Transverse colon (tissue), 4 donors: ENCODE measurements around the gene DACT3. TPM values are rescaled to one million over a fixed set of nuclear protein-coding genes. Genes with fewer than 3 reads are reported as not detected.

ENCODE experiments used
- DNase-seq: peaks from one replicate; pipeline ENCODE4 v3.0.0-alpha.2; 2019
- H3K27ac ChIP-seq, 4 donors: fragments of 200-600 bp; sonication (generic); 2 replicates each; pipeline ENCODE4 v1.5.1; 2016 to 2018; ENCODE audit warnings: inconsistent platforms in 4 of 4
- H3K27me3 ChIP-seq: fragments of 200-600 bp; sonication (generic); 2 replicates; pipeline ENCODE4 v1.5.1; 2017; ENCODE audit warnings: inconsistent platforms
- H3K36me3 ChIP-seq, 4 donors: fragments of 200-600 bp; sonication (generic); 2 replicates each; pipeline ENCODE4 v1.5.1; 2017 to 2019; ENCODE audit warnings: inconsistent platforms in 4 of 4
- H3K4me1 ChIP-seq, 4 donors: fragments of 200-600 bp; sonication (generic); 2 replicates each; pipeline ENCODE4 v1.5.1; 2017 to 2020; ENCODE audit warnings: inconsistent platforms in 4 of 4
- H3K4me3 ChIP-seq, 4 donors: fragments of 200-600 bp; sonication (generic); 1 replicate in 1 of 4; 2 replicates in 3 of 4; pipeline versions ENCODE4 v1.5.1 to v1.6.1; 2017 to 2019; ENCODE audit warnings: inconsistent platforms in 4 of 4
- H3K9me3 ChIP-seq, 2 donors: fragments of 200-600 bp; sonication (generic); 2 replicates each; pipeline ENCODE4 v1.5.1; 2017 to 2019; ENCODE audit warnings: inconsistent platforms in 2 of 2
- EP300 ChIP-seq: sonication (generic); formaldehyde crosslinking; IDR thresholded peaks from one replicate; pipeline ENCODE4 v1.6.1; 2017; ENCODE audit warnings: antibody characterized with exemption, low read depth
- POLR2A ChIP-seq: fragments of 450-650 bp; IDR thresholded peaks from one replicate; pipeline ENCODE4 v1.6.1; 2016; ENCODE audit warnings: antibody characterized with exemption, mild to moderate bottlenecking, moderate library complexity
- POLR2AphosphoS5 ChIP-seq, 3 donors: sonication (generic); formaldehyde crosslinking; IDR thresholded peaks; one replicate each; pipeline ENCODE4 v1.6.1; 2016; ENCODE audit warnings: antibody characterized with exemption in 3 of 3
- WGBS, 2 donors: methylation state at CpG; one replicate each; pipeline ENCODE4 v1.1.5; 2018; ENCODE audit warnings: low coverage in 1 of 2; 5-methylcytosine and 5-hydroxymethylcytosine counted together
- in situ Hi-C, 4 donors: fragments of 200-750 bp; cut with MboI; loops; one replicate each; pipeline versions ENCODE4 v1.15.0 to v1.15.1; 2017; ENCODE audit warnings: low sequenced_read_pairs in 3 of 4, low pct_ligation_motif_present in 1 of 4, low pct_unique_long_range_greater_than_20kb in 1 of 4
- intact Hi-C: fragments of 100-400 bp; cut with DNase I; formaldehyde crosslinking; loops from one replicate; pipeline ENCODE4 v1.15.1; 2023; ENCODE audit warnings: low total_unique reads
- total RNA-seq, 4 donors: library from RNA; depleted of rRNA; stranded (reverse); fragments of >200 nt; gene quantifications; one replicate each; pipeline ENCODE4 v1.1.0, GENCODE V29; 2016
- TF ChIP-seq, protein P1 (sequence below), 5 experiments: fragments of 200-600 bp in 3 of 5; fragments of 450-650 bp in 2 of 5; sonication (generic) in 3 of 5; IDR thresholded peaks; 1 replicate in 2 of 5; 2 replicates in 3 of 5; pipeline ENCODE4 v1.5.1; 2016 to 2017; ENCODE audit warnings: antibody characterized with exemption in 5 of 5, inconsistent platforms in 3 of 5, mild to moderate bottlenecking in 2 of 5, moderate library complexity in 1 of 5

The DACT3 gene
- total RNA-seq, 4 donors from 2014 or later: 5.3 to 27.1 (median 7.5) TPM

GRCh38 chr19:46693760-46694159 is 32.8 kb upstream of the DACT3 start:
- TF ChIP-seq, protein P1, sequence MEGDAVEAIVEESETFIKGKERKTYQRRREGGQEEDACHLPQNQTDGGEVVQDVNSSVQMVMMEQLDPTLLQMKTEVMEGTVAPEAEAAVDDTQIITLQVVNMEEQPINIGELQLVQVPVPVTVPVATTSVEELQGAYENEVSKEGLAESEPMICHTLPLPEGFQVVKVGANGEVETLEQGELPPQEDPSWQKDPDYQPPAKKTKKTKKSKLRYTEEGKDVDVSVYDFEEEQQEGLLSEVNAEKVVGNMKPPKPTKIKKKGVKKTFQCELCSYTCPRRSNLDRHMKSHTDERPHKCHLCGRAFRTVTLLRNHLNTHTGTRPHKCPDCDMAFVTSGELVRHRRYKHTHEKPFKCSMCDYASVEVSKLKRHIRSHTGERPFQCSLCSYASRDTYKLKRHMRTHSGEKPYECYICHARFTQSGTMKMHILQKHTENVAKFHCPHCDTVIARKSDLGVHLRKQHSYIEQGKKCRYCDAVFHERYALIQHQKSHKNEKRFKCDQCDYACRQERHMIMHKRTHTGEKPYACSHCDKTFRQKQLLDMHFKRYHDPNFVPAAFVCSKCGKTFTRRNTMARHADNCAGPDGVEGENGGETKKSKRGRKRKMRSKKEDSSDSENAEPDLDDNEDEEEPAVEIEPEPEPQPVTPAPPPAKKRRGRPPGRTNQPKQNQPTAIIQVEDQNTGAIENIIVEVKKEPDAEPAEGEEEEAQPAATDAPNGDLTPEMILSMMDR (IDR thresholded peaks at IDR 0.05): no peak
- no peak for TF ChIP-seq EP300
- no peak for TF ChIP-seq POLR2A
- TF ChIP-seq POLR2AphosphoS5 (IDR thresholded peaks at IDR 0.05): no peak
- H3K4me3 ChIP-seq: no peak overlapping the region
- intact Hi-C loops (no loop called here), in situ Hi-C loops (no loop called here)
- H3K36me3 ChIP-seq: peaks cover 0 to 78% (median 38%) of the 10 kb centered on the region in 4 donors
- no peak overlapping the region for H3K27ac ChIP-seq
- H3K9me3 ChIP-seq: no peaks in the 10 kb centered on the region
- 94% methylated on average over 22 of the region's 22 CpGs; no CpG with 5 or more reads in 1 of the 2 donors for WGBS, 2 donors
- no peaks in the 10 kb centered on the region for H3K27me3 ChIP-seq
- DNase-seq: no peak
- H3K4me1 ChIP-seq: peaks cover 0 to 10% (median 6%) of the 10 kb centered on the region in 4 donors

- H3K4me3 ChIP-seq: no peak overlapping the region
- in situ Hi-C loops: no loop called here
- no peak overlapping the region for H3K27ac ChIP-seq
- TF ChIP-seq, protein P1 (IDR thresholded peaks at IDR 0.05): no peak
- TF ChIP-seq POLR2AphosphoS5 (IDR thresholded peaks at IDR 0.05) (no peak), POLR2A (no peak)
- 93 to 100% methylated on average over 1 to 4 of the region's 4 CpGs for WGBS, 2 donors
- H3K9me3 ChIP-seq: no peaks in the 10 kb centered on the region
- peaks cover 0 to 9% (median 6%) of the 10 kb centered on the region in 4 donors for H3K4me1 ChIP-seq
- H3K27me3 ChIP-seq: no peaks in the 10 kb centered on the region
- H3K36me3 ChIP-seq: peaks cover 0 to 82% (median 40%) of the 10 kb centered on the region in 4 donors
- DNase-seq: no peak
- intact Hi-C loops: no loop called here
These were observed 32.1 kb upstream of the DACT3 start for GRCh38 chr19:46692918-46693722.

DNA sequence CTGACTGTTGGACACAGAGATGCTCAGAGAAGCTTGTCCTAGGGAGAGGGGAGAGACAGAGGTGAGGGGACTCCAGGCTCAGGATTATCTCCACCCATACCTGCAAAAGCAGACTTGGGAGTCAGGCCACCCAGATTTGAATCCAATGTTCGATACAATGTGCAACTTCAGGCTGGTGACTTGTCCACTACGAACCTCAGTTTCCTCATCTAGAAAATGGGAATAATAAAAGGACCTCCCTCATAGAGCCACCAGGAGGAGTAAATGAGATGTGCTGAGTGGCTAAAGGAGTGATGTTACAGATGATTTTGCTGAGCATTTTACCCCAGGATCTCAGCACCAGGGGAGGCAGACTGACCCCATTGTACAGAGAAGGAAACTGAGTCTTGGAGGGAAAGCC is 31.0 kb upstream of the DACT3 start:
- Histone ChIP-seq H3K4me3 (no peak overlapping the region), H3K4me1 (peaks cover 0 to 3% (median 1%) of the 10 kb centered on the region in 4 donors), H3K27me3 (no peaks in the 10 kb centered on the region), H3K27ac (no peak overlapping the region), H3K36me3 (peaks cover 0 to 93% (median 42%) of the 10 kb centered on the region in 4 donors), H3K9me3 (no peaks in the 10 kb centered on the region)
- intact Hi-C loops: no loop called here
- DNase-seq: no peak
- in situ Hi-C loops: no loop called here
- TF ChIP-seq EP300 (no peak), POLR2A (no peak), POLR2AphosphoS5 (IDR thresholded peaks at IDR 0.05) (no peak)
- TF ChIP-seq, protein P1 (IDR thresholded peaks at IDR 0.05): no peak
- WGBS, 2 donors: 100% methylated on average over 2 of the region's 2 CpGs; no CpG with 5 or more reads in 1 of the 2 donors

GRCh38 chr19:46691104-46691503 is 30.1 kb upstream of the DACT3 start:
- in situ Hi-C loops (no loop called here), intact Hi-C loops (no loop called here)
- H3K9me3 ChIP-seq: no peaks in the 10 kb centered on the region
- peaks cover 0 to 93% (median 41%) of the 10 kb centered on the region in 4 donors for H3K36me3 ChIP-seq
- no peak for DNase-seq
- no peak overlapping the region for H3K4me3 ChIP-seq
- no peaks in the 10 kb centered on the region for H3K4me1 ChIP-seq
- WGBS, 2 donors: 50 to 100% methylated on average over 1 to 2 of the region's 2 CpGs
- no peaks in the 10 kb centered on the region for H3K27me3 ChIP-seq
- H3K27ac ChIP-seq: no peak overlapping the region
- TF ChIP-seq, protein P1 (IDR thresholded peaks at IDR 0.05): no peak
- no peak for TF ChIP-seq POLR2AphosphoS5 (IDR thresholded peaks at IDR 0.05)
- TF ChIP-seq POLR2A: no peak
- no peak for TF ChIP-seq EP300
